ENCODE results near the gene ALDH1A2.
"Not testable (repeated sequence)": the region's sequence is repeated elsewhere in the genome, so short reads cannot be mapped to it uniquely, and the experiment has no call there.

ALDH1A2 gene

DNA sequence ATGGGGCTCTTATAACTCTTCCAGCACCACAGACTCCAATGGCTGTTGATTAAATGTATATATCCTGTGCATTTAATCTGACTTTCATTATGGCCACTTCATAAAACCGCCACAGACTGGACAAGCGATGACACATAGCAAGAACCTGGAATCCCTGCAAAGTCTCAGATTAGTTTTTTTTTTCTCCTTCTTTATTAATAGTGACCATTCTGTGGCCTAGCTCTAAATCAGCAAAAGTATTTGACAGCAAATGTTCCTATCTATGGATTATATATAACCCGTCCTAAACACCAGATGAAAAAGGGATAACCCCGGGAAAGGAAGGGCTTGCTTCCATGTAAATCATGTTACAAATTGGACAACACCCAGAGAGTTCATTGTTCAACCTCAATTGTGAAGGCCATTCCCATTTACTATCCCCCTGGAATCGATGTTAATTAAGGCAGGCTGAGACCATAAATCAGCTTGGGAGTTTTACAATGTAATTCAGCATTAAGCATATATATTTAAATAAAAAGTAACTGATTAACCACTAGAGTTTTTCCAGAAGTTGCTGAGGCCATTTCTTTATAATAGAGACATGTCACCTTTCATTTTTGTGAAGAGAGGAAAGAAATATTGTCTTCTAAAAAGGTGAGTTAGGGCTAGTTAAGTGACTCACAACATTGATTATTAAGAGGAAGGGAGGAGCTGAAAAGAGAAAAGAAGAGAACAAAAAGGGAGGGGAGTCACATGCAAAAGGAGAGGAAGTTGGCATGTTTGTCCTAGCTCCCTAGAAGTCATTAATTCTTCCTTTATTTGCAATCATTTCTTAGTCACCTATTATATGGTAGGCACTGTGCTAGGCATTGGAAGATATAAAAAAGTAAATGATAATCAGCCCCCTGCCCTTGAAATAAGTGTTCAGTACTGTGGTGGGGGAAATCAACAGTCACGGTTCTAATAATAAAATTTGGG is 26.2 kb downstream of the ALDH1A2 start:
- no peak for DNase-seq

DNA sequence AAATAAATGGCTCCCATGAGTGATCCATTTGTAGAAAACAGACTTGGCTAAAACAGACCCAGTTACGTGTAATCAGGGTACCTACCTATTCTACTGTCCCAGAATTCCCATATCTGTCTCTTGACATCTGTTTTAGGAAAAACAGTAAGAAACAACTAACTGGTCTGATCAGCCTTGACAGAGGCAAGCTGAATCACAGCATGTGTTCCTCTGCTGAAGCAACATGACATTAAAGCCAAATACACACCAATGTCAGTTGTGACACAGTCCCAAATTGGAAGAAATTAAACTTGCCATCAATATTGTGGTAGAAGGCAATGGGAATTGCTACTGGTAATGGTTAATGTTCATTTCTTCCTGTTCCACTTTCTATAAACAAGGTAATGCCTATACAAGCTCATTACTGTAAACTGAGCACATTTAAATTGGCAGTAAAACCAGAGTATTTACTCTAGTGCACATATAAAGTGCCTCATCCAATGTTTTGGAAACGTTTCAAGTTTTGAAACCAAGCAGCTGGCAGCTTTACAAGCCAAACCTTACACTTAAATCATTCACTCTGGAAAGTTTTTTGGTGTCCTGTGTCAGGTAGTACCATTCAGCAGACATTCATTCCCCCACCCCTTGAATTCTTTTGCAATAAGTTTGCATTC is 27.0 kb downstream of the ALDH1A2 start:
- peak; percentile 15 for DNase-seq

DNA sequence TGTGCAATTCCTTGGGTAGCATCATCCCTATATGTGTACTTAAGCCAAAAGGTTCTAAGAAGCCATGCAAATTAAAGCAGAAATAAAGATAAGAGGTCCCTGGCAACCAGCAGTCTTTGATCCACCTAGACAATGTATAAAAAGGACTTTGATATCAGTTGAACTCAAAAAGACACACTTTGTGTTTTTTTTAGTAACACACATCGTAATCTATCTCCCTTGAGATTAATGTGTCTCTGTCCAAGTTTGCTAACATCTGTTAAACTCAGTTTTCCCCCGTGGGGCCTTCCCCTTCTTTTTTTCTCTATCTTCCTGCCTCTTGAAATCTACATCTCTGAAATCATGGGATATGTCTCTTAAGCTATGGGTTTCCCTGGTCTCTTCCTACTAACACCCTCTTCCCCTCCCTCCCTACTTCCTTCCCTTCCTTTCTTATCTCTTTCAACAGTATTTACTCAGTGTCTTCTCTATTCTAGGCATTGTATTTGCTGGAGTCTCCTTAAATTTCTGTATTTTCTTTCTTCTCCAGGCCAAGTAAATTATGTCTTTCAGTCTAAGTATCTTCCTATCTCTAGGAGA is 27.7 kb downstream of the ALDH1A2 start:
- peak; percentile 5 for DNase-seq

DNA sequence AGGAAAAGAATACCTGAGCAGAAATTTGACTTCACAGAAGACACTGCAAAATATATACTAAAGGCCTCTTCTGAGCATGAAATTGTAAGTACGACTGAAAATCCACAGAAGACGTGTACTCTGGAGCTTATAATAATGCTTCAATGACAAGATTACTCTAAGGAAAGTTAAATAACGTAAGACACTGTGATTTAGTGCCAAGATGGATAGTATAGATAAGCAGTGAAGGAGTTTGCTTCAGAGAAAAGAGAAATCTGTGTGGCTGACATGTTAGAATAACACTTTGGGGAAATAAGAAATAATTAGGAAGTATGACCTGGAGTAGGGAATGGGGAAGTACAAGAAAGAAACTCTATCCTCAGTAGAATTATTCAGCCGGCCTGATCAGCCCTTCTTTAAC is 28.9 kb downstream of the ALDH1A2 start:
- no peak for DNase-seq

DNA sequence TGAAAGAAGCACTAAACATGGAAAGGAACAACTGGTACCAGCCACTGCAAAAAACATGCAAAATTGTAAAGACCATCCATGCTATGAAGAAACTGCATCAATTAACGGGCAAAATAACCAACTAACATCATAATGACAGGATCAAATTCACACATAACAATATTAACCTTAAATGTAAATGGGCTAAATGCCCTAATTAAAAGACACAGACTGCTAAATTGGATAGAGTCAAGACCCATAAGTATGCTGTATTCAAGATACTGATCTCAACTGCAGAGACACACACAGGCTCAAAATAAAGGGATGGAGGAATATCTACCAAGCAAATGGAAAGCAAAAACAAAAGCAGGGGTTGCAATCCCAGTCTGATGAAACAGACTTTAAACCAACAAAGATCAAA is 37.1 kb downstream of the ALDH1A2 start:
- DNase-seq, result not testable (repeated sequence)

DNA sequence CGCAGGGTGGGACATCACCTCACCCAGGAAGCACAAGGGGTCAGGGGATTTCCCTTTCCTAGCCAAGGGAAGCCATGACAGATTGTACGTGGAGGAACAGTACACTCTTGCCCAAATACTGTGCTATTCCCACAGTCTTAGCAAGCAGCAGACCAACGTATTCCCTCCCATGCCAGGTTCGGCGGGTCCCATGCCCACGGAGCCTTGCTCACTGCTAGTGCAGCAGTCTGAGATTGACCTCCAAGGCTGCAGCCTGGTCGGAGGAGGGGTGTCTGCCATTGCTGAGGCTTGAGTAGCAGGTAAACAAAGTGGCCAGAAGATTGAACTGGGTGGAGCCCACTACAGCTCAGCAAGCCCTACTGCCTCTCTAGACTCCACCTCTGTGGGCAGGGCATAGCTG is 39.0 kb downstream of the ALDH1A2 start:
- DNase-seq, result no peak

DNA sequence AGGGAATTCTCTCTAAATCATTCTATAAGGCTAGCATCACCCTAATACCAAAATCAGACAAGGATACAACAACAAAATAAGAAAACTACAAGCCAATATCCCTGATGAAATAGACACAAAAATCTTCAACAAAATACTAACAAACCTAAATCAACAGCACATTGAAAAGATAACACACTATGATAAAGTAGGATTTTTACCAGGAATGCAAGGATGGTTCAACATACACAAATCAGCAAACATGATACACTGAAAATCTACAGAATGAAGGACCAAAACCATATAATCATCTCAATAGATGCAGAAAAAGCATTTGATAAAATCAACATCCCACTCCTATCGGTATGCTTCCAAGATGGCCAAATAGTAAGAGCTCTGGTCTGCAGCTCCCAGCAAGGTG is 39.5 kb downstream of the ALDH1A2 start:
- DNase-seq, result no peak

DNA sequence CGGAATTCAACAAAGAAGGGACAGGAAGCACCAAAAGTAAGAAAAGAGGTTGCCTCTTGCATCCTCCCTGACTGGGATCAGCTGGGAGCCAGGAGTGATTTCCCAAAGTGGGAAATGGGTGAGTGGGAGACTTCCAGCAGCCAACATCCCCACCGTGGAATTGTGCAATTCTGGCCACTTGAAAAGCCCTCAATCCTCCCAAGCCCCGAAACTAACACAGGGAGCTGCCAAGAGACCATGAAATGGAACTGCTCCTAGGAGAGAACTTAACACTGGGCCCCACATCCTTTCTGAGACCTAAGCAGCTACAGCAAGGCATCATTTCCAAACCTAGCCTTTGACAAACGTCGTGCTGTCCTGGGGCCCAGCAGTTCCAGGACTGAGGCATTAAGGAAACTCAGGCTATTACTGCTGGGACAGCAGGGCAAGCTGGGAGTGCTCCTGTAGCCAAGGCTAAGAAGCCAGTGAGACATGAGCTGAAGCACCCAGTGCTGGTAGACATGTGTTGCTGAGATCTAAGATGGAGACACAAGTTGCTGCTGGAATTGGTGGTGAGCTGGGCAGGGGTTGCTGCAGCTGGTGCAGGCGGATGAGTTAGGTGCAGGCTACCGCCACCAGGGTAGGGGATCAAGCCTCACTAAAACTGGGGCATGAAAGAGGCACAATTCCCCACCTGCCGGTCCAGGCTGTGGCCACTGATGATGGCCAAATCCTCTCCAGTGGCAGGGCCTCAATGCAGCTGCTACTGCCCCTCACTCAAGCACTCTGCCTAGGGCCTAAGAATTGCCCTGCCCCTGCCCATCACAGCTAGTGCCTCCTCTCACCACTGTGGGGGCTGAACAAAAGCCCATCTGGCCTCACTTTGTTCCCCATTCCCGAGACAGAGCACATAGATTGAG is 43.9 kb downstream of the ALDH1A2 start:
- no peak for DNase-seq

DNA sequence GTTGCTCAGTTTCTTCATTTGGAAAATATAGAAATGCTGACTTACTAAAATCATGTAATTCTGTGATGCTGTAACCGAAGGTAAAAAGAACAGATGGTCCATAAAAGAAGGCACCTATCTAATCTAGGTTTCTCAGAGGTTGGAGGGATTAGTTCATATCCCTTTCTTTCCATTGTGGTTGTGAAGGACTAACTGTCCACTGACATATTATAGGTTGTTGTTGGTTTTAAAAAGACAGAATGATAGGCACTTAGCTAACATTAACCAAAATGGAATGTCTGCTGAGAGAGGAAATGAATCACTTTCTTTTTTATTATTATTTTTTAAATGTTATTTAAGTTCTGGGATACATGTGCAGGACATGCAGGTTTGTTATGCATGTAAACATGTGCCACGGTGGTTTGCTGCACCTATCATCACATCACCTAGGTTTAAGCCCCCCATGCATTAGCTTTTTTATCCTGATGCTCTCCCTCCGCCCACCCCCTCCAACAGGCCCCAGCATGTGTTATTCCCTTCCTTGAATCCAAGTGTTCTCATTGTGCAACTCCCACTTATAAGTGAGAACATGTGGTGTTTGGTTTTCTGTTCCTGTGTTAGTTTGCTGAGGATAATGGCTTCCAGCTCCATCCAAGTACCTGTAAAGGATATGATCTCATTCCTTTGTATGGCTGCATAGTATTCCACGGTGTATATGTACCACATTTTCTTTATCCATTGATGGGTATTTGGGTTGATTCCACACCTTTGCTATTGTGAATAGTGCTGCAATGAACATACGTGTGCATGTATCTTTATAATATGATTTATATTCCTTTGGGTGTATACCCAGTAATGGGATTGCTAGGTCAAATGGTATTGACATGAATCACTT is 45.8 kb downstream of the ALDH1A2 start:
- DNase-seq, result no peak

DNA sequence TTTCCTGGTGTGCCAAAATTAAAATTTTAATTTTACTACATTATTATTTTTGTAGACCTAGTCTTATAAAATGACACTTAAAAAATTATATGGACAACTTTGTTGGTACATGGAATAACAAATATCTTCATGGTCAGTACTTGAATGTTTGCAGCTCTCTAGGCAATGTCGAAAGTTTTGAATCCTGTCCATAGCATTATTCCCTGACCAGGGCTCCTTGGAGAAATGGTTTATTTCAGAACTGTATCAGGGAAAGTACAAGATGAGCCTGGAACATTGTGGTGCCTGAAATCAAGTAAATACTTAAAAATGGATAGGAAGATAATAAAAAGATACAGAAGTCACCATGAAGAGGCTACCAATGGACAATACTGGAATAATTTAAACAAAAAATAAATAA is 47.6 kb downstream of the ALDH1A2 start:
- DNase-seq, result no peak

DNA sequence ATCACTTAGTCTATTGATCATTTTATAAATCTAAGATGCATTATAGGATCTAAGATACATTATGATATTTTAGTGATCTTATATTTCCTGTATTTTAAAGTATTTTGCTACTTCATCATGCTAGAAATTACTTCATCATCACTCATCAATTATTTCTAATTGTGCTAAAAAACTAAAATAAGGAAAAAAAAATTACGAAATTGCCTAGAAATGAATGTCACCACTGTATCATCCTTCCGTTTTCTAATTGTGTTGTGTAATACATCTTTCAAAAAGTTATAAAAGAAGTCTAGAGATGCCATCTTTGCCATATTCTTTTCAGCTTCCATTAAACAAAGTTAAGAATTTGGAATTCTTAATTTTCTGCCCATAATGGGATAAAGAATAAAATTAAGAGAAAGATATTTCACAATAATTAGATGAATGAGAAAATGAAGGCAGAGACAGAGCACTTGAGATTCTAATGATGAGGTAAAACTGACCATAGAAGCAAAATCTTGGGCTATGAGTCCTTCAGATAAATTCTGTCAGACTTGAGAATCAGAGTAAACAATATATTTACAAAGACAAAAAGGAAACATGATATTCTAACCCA is 48.8 kb downstream of the ALDH1A2 start:
- no peak for DNase-seq

DNA sequence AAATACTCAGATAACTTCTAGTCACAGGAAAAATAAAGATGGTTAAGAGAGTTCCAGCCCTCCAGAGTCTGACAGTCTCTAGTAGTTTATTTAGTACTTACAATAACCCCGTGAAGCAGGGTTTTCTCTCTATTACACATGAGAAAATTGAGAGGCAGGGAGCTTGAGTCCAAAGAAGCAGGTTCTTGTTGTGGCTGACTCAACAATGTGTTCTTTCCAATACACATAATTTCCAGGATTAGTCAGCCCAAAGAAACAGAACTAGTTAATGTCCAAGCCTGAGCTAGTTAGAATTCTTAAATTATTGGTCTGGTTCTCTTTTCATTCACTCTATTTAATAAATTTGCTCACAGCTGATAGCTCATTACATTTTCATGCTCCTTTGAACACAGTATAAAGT is 49.9 kb downstream of the ALDH1A2 start:
- no peak for DNase-seq

DNA sequence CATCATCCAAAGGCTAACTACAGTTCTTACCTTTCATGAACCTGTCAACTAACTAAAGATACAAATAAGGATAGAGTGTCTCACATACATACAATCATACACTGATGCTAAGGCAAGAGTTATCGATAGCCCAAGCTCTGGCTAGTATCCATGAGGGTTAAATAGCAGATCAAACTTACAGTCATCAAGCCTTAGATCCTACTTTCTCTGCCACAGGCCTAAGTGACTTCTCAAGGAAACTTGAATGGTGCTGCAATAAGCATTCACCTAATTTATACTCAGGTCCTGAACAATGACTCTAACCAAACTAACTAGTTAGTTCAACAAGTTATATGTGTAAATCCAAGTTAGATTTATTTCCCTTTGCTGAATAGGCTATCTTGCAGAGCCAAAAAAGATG is 51.0 kb downstream of the ALDH1A2 start:
- DNase-seq, result no peak

DNA sequence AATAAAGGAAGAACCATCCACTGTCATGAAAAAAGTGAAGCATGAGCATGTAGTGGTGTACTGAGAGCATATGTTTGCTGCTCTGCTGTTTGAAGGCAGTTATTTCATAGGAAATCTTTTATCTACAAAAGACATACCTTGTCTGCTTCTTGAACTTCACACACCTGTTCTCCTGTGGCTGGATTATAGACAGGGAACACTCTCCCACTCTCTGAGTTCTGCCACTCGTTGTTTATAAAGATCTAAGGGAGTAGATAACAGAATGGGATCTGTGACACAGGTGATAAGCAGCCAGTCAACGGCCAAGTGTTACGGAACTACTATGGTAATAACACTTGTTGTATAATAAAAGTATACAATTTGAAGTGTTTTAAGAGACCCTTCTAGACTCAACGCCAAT is 51.5 kb downstream of the ALDH1A2 start:
- DNase-seq, result no peak

DNA sequence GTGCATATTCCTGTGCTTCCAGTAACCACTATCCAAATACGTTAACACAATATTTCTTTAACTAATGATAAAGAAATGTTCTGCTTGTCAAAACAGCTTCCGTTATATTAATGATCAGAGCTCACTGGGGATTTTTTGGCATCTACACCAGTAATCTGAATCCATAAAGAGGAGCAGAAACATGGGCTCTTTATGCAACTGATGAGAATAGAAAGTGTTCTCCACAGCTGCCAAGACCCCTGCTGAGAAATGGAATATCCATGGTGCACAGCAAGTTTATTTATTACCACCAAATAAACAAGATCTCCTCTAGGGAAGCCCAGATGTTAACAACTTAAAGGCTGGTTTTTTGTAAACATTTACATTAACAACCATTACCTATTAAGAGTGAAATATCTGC is 54.5 kb downstream of the ALDH1A2 start:
- no peak for DNase-seq

DNA sequence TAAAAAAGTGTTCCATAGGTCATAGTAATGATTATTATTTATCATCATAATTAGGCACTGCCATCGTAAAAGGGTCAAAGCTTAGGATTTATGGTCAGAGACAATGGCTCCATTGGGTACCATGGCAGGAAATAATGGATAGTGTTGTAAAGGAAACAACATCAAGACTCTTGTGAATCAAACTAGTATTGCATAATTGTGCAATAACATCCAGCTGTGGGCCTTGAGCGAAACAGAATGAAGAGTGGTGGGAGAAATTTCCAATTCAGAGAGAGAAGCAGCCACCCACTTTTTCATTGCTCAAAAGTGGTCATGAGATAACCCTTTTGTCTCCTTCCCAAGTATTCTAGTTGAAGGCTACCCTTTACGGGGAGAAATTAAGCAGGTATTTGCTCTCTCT is 61.7 kb downstream of the ALDH1A2 start:
- DNase-seq, result no peak

DNA sequence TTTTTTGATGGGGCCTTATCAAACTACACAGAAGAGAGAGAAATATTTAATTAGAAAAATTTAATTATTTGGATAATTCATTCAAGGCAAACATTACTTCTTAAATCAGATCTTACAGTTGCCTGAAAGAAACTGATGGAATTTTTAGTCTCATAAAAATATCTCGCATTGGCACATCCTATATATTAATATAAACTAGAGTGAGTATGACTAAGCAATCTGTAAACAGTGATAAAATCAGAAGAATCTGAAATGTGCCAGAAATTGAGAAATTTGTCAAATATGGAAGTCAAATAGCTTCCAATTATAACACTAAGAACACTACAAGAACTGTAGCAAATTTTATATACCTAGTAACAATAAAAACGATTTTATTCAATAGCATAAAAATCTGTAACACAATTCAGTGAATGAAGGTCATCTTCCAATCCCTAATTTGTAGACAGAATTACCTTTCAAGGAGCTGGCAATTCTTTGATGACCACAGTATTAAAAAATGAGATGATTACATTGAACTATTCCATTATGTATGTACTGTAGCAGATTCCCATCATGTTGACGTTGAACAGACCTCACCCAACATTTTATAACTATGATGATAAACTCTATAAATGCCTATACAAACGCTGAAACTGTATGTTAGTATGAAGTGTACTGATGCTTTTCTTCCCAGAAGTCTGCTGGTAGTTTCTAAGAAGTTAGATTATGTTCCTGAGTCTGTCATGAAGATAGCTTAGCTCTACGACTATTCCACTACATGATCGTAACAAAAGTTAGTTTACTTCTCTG is 63.0 kb downstream of the ALDH1A2 start:
- DNase-seq, result no peak

DNA sequence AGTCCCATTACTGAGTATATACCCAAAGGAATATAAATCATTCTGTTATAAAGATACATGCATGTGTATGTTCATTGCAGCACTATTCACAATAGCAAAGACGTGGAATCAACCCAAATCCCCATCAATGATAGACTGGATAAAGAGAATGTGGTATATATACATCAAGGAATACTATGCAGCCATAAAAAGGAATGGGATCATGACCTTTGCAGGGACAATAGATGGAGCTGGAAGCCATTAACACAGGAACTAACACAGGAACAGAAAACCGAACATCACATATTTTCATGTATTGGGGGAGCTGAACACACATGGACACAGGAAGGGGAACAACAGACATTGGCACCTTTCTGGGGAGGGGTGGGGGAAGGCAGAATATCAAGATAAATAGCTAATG is 65.8 kb downstream of the ALDH1A2 start:
- not testable (repeated sequence) for DNase-seq

DNA sequence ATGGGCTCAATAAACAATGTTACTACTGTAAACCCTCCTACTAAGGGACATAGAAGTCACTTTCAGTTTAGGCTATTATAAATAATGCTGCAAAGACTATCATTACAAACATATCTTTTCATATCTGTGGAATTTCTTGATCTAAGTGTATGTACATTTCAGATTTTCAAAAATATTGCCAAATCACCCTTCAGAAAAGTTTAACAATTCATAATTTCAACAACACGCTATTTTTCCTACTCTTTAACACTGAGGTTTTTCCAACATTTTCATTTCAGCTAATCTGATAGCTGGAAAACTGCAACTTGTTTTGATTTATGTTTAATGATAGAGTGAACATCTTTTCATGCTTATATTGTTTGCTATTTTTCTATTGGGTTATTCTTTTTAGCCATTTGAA is 69.0 kb downstream of the ALDH1A2 start:
- DNase-seq, result no peak

DNA sequence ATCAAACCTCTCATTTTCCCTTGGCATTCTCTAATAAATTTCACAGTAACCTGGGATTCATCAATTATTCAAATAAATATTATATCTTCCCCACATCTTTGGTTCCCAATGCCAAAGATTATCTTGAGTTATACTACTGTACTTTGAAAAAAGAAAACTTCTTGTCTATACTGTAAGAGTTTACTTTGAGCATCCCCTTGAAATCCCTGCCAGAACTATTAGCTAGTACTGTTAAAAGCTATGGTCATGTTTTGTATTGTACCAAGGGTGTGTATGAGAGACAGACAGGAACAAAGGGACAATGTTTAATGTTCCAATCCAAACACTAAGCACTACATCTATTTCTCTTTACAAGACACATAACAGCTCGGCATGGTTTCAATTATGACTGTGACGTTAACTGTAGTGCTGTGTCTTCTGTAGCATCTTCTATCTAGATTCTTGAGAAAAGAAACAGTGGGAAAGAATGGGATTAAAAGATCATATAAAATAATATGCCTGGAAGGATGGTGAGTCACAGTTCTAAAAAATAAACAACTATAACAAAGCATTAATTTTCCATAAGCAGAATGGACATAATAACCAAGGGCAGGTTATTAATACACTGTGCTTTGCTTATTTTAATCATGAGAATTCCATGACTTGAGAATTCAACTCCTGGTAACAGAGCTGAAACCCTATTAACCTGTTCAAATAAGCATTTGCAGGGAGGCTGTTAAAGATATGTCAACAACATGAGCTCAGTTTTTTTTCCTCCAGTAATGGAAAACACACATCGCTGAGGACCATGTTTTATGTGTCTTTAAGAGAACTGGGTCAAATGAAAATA is 71.1 kb downstream of the ALDH1A2 start:
- DNase-seq, result peak; percentile 17

Data from NCI-H526 treated with DMSO at 0.1 percent for 48 hours (cell line).